Gastrocnemius medialis (tissue), 4 donors: ENCODE data around the gene IMPA2.

ENCODE experiments used
- CTCF ChIP-seq, 5 experiments: fragments of 450-650 bp in 3 of 5; fragments of 200-600 bp in 2 of 5; sonication (generic) in 2 of 5; IDR thresholded peaks in 4 of 5; conservative IDR thresholded peaks in 1 of 5; 1 replicate in 4 of 5; 2 replicates in 1 of 5; pipeline ENCODE4 v1.5.1; 2016 to 2019; ENCODE audit warnings: antibody characterized with exemption in 5 of 5, mild to moderate bottlenecking in 3 of 5, moderate library complexity in 3 of 5
- POLR2A ChIP-seq, 2 donors: fragments of 450-650 bp; IDR thresholded peaks; one replicate each; pipeline ENCODE4 v1.6.1; 2017; ENCODE audit warnings: antibody characterized with exemption in 2 of 2, mild to moderate bottlenecking in 2 of 2, moderate library complexity in 2 of 2

DNA sequence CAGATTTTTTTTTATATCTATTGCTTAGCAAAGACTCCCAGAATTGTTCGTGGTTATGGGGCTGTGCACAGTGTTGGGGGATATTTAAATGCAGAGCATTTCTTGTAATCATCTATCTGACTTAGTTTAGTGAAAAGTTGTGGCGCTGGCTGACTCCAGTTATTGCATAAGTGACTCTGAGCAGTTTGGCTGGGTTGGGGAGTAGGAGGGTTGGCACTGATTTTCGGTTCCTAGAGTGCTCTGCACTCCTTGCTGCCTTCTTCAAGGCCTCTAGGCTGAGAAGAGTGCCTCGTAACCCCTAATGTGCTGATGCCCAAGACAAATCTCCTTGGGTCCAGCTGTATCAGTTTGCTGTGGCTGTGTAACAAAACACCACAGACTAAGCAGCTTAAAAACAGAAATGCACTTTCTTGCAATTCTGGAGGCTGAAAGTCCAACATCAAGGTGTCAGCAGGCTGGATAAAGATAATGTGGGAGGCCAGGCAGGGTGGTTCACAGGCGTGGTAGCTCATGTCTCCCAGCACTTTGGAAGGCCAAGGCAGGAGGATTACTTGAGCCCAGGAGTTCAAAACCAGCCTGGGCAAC is 6.5 kb upstream of the IMPA2 start:
- TF ChIP-seq POLR2A (IDR thresholded peaks at IDR 0.05) (no peak), CTCF (IDR thresholded peaks at IDR 0.05 in 4 of 5, conservative IDR thresholded peaks at IDR 0.05 in 1 of 5) (no peak)
